ENCODE data around the gene KCNIP4.

GRCh38 chr4:21677173-21677572 lies 271.4 kb downstream of the KCNIP4 start:
- TF ChIP-seq CTCF (IDR thresholded peaks at IDR 0.05) (no peak), EZH2 (IDR thresholded peaks at IDR 0.05; ENCODE audit: borderline replicate concordance, insufficient read depth, low read depth, low read length, poor library complexity, severe bottlenecking) (no peak)
